DND-41 (cell line): Measurements from ENCODE around the gene TMEM203.

Experiments used
- ATAC-seq: fragments of 200-7000 bp; cut with Tn5 transposase; 3 replicates; pipeline ENCODE4 v1.9.1; 2021; ENCODE audit warnings: low read depth; ENCODE audit not compliant: insufficient read depth
- DNase-seq: peaks from one replicate; pipeline ENCODE4 v3.0.0-alpha.2; 2020
- H2AFZ ChIP-seq: 2 replicates; pipeline ENCODE4 v1.6.0; 2012; ENCODE audit warnings: low read depth, low read length
- H3K27ac ChIP-seq: 2 replicates; pipeline ENCODE4 v1.5.1; 2012; ENCODE audit warnings: low read length, inconsistent platforms
- H3K27me3 ChIP-seq: fragments of 200-600 bp; sonication (generic); 2 replicates; pipeline ENCODE4 v1.6.0; 2012; ENCODE audit warnings: low read length, mild to moderate bottlenecking, inconsistent platforms; ENCODE audit not compliant: insufficient read depth, poor library complexity
- H3K36me3 ChIP-seq: 2 replicates; pipeline ENCODE4 v1.5.1; 2012; ENCODE audit warnings: low read length, inconsistent platforms; ENCODE audit not compliant: insufficient read depth
- H3K4me1 ChIP-seq: 2 replicates; pipeline ENCODE4 v1.5.1; 2012; ENCODE audit warnings: mild to moderate bottlenecking, low read length; ENCODE audit not compliant: insufficient read depth
- H3K4me2 ChIP-seq: 2 replicates; pipeline ENCODE4 v1.6.0; 2012; ENCODE audit warnings: mild to moderate bottlenecking, moderate library complexity, low read length, inconsistent platforms; ENCODE audit not compliant: insufficient read depth
- H3K4me3 ChIP-seq, 2 experiments: fragments of 200-600 bp in 1 of 2; shearing (Covaris generic) in 1 of 2; 2 replicates each; pipeline ENCODE4 v1.5.1; 2012 to 2016; ENCODE audit warnings: inconsistent platforms in 2 of 2, low read length in 2 of 2, mild to moderate bottlenecking in 2 of 2, low read depth in 1 of 2, moderate library complexity in 1 of 2
- H3K79me2 ChIP-seq: 2 replicates; pipeline ENCODE4 v1.6.0; 2012; ENCODE audit warnings: low read length, inconsistent platforms; ENCODE audit not compliant: insufficient read depth
- H3K9ac ChIP-seq: 2 replicates; pipeline ENCODE4 v1.6.0; 2012; ENCODE audit warnings: low read depth, mild to moderate bottlenecking, inconsistent platforms, low read length, moderate library complexity
- H3K9me3 ChIP-seq: 2 replicates; pipeline ENCODE4 v1.5.1; 2012; ENCODE audit warnings: low read length, moderate library complexity, mild to moderate bottlenecking, inconsistent platforms; ENCODE audit not compliant: insufficient read depth, severe bottlenecking
- H4K20me1 ChIP-seq: 2 replicates; pipeline ENCODE4 v1.6.0; 2012; ENCODE audit warnings: low read length; ENCODE audit not compliant: insufficient read depth
- EZH2 ChIP-seq: IDR thresholded peaks from 3 replicates; pipeline ENCODE4 v1.6.1; 2012; ENCODE audit warnings: borderline replicate concordance, low read depth, mild to moderate bottlenecking, moderate library complexity, low read length, inconsistent platforms; ENCODE audit not compliant: severe bottlenecking
- TF ChIP-seq, protein P1 (sequence below): IDR thresholded peaks from 2 replicates; pipeline ENCODE4 v1.5.1; 2012; ENCODE audit warnings: borderline replicate concordance, low read length, moderate library complexity, mild to moderate bottlenecking; ENCODE audit not compliant: poor library complexity, severe bottlenecking; ENCODE audit errors: extremely low read depth

Gene TMEM203

DNA sequence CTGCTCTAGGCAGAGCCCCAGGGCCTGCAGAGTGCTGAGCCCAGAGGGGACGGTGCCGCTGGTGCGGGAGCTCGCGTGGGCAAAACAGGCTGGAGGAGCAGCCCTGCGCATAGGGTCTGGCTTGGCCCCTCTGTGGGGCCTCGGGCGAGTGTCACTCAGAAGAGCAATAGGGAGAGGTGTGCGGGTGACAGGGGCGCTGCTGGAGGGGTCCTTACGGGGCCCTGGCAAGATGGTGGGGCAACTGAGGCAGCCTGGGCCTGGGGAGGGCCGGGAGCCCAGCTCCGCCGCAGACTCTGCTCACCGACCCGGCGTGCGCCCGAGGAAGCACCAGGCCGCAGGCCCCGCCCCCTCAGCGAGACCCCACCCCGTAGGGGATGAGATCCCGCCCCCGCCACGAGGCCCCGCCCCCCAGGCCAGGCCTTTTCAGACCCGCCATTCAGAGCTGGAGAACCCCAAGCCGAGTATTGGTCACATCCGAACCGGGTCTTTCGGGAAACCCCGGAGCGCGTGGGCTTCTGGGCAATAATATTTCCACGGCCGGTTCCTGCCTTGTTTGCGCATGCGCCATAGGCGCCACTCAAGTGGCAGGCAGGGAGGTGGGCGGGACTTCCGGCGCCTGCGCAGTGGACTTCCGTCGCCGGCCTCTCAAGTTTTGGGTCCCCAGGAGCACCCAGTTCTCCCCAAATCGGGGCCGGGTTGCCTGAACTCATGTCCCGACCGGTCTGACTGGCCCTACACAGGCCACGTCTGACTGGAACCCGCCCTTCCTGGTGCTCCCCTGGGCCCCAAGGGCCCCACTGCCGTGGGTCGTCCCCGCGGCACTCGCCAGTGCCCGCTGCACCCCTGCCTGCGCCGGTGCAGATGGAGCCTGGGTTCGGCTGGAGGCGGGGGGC lies 17.9 kb upstream of the TMEM203 start:
- no peaks in the 10 kb centered on the region for H4K20me1 ChIP-seq
- peak overlapping the region; percentile 94 to 96 for H3K4me3 ChIP-seq
- ATAC-seq, result peak; percentile 82
- peak; percentile 98 for DNase-seq
- H3K36me3 ChIP-seq, result no peaks in the 10 kb centered on the region; the same call in 1 of the 2 replicates
- peak overlapping the region; percentile 94 for H2AFZ ChIP-seq
- H3K4me2 ChIP-seq, result peak overlapping the region; percentile 94
- H3K4me1 ChIP-seq, result peaks cover 20% of the 10 kb centered on the region
- no peaks in the 10 kb centered on the region for H3K9me3 ChIP-seq
- TF ChIP-seq, protein P1, sequence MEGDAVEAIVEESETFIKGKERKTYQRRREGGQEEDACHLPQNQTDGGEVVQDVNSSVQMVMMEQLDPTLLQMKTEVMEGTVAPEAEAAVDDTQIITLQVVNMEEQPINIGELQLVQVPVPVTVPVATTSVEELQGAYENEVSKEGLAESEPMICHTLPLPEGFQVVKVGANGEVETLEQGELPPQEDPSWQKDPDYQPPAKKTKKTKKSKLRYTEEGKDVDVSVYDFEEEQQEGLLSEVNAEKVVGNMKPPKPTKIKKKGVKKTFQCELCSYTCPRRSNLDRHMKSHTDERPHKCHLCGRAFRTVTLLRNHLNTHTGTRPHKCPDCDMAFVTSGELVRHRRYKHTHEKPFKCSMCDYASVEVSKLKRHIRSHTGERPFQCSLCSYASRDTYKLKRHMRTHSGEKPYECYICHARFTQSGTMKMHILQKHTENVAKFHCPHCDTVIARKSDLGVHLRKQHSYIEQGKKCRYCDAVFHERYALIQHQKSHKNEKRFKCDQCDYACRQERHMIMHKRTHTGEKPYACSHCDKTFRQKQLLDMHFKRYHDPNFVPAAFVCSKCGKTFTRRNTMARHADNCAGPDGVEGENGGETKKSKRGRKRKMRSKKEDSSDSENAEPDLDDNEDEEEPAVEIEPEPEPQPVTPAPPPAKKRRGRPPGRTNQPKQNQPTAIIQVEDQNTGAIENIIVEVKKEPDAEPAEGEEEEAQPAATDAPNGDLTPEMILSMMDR, result no peak
- no peak for TF ChIP-seq EZH2
- no peaks in the 10 kb centered on the region for H3K27me3 ChIP-seq
- peak overlapping the region; percentile 91 for H3K27ac ChIP-seq
- H3K9ac ChIP-seq, result peak overlapping the region; percentile 98
- H3K79me2 ChIP-seq, result no peaks in the 10 kb centered on the region

DNA sequence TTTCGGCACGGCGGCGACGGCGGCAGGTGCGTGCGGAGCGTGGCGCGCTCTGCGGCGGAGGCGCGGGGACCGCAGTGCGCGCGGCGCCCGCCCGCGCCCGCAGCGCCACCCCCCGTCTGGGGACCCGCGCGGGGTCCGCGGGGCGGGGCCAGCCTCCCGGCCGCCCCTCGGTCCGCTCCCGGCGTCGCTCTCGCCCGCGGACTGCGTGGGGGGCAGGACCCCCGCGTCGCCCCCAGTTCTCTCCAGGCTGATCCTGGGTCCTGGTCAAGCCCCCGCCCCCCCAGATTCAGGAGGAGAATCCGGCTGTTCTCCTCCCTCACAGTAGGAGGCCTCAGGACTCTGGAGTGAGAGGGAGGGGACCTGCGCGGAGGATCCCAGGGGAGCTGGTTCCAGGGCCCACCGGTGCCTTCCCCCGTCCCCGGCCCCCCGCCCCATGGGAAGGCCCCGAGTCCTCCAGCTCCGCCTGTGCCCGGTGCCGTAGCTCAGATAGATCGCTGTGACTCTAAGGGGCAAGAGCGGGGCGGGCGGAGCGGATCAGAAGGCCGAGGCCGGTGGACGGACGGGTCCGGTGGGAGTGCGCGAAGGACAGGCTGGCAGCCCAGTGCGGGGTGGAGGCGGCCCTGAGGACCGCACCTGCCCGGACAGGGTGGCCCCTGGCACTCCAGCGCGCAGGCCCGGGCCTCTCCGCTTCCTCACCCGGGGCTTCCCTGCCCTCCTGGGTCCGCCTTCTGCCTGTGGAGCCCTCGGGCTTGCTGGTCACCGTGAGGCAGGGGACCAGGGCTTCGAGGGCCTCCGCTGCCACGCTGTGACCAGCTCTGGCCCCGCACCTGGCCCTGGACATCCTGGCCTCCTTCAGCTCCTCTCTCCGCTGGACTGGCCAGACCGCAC lies 17.0 kb upstream of the TMEM203 start, which contains the start of gene RNF208:
RNF208 (minus strand) TSS at position 51 of the 888 bp plus-strand sequence. CDS start 1,028 bp downstream, outside the sequence.
- Histone ChIP-seq H3K27me3 (no peaks in the 10 kb centered on the region), H3K9ac (peak within 1 kb of the TSS; percentile 98), H3K36me3 (no peaks in the 10 kb centered on the region; the same call in 1 of the 2 replicates), H3K4me3 (peak within 1 kb of the TSS; percentile 68 to 96; a peak in 3 of 4 replicates), H3K9me3 (no peaks in the 10 kb centered on the region), H4K20me1 (no peaks in the 10 kb centered on the region), H3K4me1 (peaks cover 20% of the 10 kb centered on the region), H3K79me2 (no peaks in the 10 kb centered on the region), H3K27ac (peak within 1 kb of the TSS; percentile 85), H2AFZ (peak within 1 kb of the TSS; percentile 82), H3K4me2 (peak within 1 kb of the TSS; percentile 94)
- DNase-seq (no peak), ATAC-seq (no peak)
- TF ChIP-seq, protein P1, result no peak
- no peak for TF ChIP-seq EZH2

DNA sequence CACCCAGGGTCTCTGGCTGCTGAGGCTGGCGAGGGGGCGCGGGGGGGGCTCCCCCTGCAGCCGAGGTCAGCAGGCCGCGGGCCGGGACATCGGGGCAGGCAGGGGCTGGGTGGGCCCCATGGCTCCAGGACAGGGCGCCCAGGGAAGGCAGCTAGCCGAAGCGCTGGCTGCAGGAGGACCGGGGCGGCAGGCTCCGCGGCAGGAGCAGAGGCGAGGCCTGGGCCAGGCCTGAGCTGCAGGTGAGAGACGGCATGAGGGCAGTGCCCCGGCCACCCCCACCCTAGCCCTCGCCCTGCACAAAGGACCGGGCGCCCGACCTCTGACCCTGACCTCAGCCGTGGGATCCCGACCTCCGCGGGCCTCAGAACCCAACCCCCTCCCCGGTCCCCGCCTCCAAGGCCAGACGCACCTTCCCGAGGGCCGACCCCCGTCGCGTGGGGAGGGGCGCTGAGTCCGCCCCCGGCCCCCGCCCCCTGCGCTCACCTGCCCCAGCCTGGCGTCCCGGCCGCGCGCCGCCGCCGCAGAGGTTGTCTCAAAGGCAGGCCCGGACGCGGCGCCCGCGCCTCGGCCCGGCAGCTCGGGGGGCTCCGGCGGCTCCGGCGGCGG lies 16.2 kb upstream of the TMEM203 start:
- H3K4me1 ChIP-seq, result peaks cover 17% of the 10 kb centered on the region
- H3K27me3 ChIP-seq, result no peaks in the 10 kb centered on the region
- no peaks in the 10 kb centered on the region for H3K9me3 ChIP-seq
- H3K4me2 ChIP-seq, result no peak overlapping the region
- H3K9ac ChIP-seq, result no peak overlapping the region
- no peak for TF ChIP-seq EZH2
- TF ChIP-seq, protein P1, result no peak
- H4K20me1 ChIP-seq, result no peaks in the 10 kb centered on the region; the same call in 1 of the 2 replicates
- no peak overlapping the region for H3K27ac ChIP-seq
- DNase-seq, result no peak
- H3K79me2 ChIP-seq, result no peaks in the 10 kb centered on the region
- H2AFZ ChIP-seq, result no peak overlapping the region
- ATAC-seq, result no peak
- H3K4me3 ChIP-seq, result no peak overlapping the region
- no peaks in the 10 kb centered on the region; the same call in 1 of the 2 replicates for H3K36me3 ChIP-seq
